Subcutaneous adipose tissue (tissue), 4 donors: ENCODE results near the gene CEP164. TPM values are rescaled to one million over a fixed set of nuclear protein-coding genes. Genes with fewer than 3 reads are reported as not detected.

Experiments
- CTCF ChIP-seq: fragments of 450-650 bp; IDR thresholded peaks from one replicate; pipeline ENCODE4 v1.5.1; 2016; ENCODE audit warnings: low read depth, mild to moderate bottlenecking, control low read depth, antibody characterized with exemption, moderate library complexity
- total RNA-seq, 4 donors: library from RNA; depleted of rRNA; stranded (reverse); fragments of >200 nt; gene quantifications; one replicate each; pipeline ENCODE4 v1.1.0, GENCODE V29; 2016

CEP164 gene
- total RNA-seq, 4 donors from 2014 or later = 10.9 to 17.6 (median 14.6) TPM

GRCh38 chr11:117335399-117335798 lies 7.7 kb downstream of the CEP164 start:
- TF ChIP-seq CTCF = no peak

- no peak for TF ChIP-seq CTCF
Observed at GRCh38 chr11:117337076-117337475, 9.4 kb downstream of the CEP164 start.

- no peak for TF ChIP-seq CTCF
Observed at GRCh38 chr11:117345039-117345438, 17.4 kb downstream of the CEP164 start.

GRCh38 chr11:117354550-117354949 lies 26.9 kb downstream of the CEP164 start:
- TF ChIP-seq CTCF = no peak

- no peak for TF ChIP-seq CTCF
Observed at GRCh38 chr11:117356126-117356890, 28.7 kb downstream of the CEP164 start.

GRCh38 chr11:117361432-117361831 lies 33.8 kb downstream of the CEP164 start:
- TF ChIP-seq CTCF = no peak

GRCh38 chr11:117366248-117366647 lies 38.6 kb downstream of the CEP164 start:
- no peak for TF ChIP-seq CTCF
